Thoracic aorta (tissue), 2 donors: Measurements from ENCODE around the gene ICOS. TPM values are rescaled to one million over a fixed set of nuclear protein-coding genes. Genes with fewer than 3 reads are reported as not detected.
"Not testable (repeated sequence)": the region's sequence is repeated elsewhere in the genome, so short reads cannot be mapped to it uniquely, and the experiment has no call there.

Experiments used
- ATAC-seq: fragments of 150-250 bp; one replicate; pipeline ENCODE4 v1.8.0; 2017; ENCODE audit warnings: low read depth; ENCODE audit not compliant: insufficient number of reproducible peaks, low FRiP score
- DNase-seq: peaks from one replicate; pipeline ENCODE4 v3.0.0-alpha.2; 2020; ENCODE audit warnings: low spot score
- H3K27ac ChIP-seq, 2 donors: fragments of 200-600 bp; sonication (generic); 1 replicate in 1 of 2; 2 replicates in 1 of 2; pipeline ENCODE4 v1.5.1; 2016; ENCODE audit warnings: mild to moderate bottlenecking in 2 of 2, moderate library complexity in 2 of 2
- H3K27me3 ChIP-seq: fragments of 200-600 bp; sonication (generic); replicated peaks from 2 replicates; pipeline ENCODE4 v1.6.0; 2016; ENCODE audit warnings: mild to moderate bottlenecking; ENCODE audit not compliant: insufficient read depth
- H3K36me3 ChIP-seq: fragments of 200-600 bp; sonication (generic); one replicate; pipeline ENCODE4 v1.5.1; 2016
- H3K4me1 ChIP-seq, 2 donors: fragments of 200-600 bp; sonication (generic); 1 replicate in 1 of 2; 2 replicates in 1 of 2; pipeline versions ENCODE4 v1.5.1 to v1.6.0; 2016; ENCODE audit warnings: low read depth in 2 of 2, mild to moderate bottlenecking in 1 of 2; ENCODE audit not compliant: control insufficient read depth in 1 of 2
- H3K4me3 ChIP-seq: fragments of 200-600 bp; sonication (generic); 2 replicates; pipeline ENCODE4 v1.5.1; 2016; ENCODE audit warnings: mild to moderate bottlenecking
- H3K9me3 ChIP-seq: fragments of 200-600 bp; sonication (generic); 2 replicates; pipeline ENCODE4 v1.5.1; 2016
- total RNA-seq, 2 donors: library from RNA; depleted of rRNA; stranded (reverse); fragments of >200 nt; gene quantifications; one replicate each; pipeline versions ENCODE4 v1.1.0 to v1.2.3, GENCODE V29; 2016
- TF ChIP-seq, protein P1 (sequence below): fragments of 200-600 bp; sonication (generic); IDR thresholded peaks from one replicate; pipeline ENCODE4 v1.5.1; 2019; ENCODE audit warnings: antibody characterized with exemption

Gene ICOS
- total RNA-seq, 2 donors from 2014 or later, result 2.0 TPM; not detected in 1

DNA sequence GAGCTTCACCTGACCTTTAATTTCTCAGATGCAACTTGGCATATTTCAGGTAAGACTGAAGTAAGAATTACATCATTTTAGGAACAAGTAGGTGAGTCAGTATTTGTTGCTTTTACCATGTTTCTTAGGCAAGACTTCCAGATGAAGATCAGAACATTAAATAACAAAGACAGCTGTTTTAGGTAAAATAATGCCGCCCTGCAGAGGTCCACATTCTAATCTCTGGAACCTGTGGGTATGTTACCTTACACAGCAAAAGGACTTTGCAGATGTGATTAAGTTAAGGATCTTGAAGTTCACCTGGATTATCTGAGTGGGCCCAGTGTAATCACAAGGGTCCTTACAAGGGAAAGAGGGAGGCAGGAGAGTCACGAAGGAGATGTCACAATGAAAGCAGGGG, 39.3 kb downstream of the ICOS start:
- peaks cover 16 to 47% of the 10 kb centered on the region in 2 donors for H3K4me1 ChIP-seq
- DNase-seq, result no peak
- no peak for ATAC-seq
- TF ChIP-seq, protein P1, sequence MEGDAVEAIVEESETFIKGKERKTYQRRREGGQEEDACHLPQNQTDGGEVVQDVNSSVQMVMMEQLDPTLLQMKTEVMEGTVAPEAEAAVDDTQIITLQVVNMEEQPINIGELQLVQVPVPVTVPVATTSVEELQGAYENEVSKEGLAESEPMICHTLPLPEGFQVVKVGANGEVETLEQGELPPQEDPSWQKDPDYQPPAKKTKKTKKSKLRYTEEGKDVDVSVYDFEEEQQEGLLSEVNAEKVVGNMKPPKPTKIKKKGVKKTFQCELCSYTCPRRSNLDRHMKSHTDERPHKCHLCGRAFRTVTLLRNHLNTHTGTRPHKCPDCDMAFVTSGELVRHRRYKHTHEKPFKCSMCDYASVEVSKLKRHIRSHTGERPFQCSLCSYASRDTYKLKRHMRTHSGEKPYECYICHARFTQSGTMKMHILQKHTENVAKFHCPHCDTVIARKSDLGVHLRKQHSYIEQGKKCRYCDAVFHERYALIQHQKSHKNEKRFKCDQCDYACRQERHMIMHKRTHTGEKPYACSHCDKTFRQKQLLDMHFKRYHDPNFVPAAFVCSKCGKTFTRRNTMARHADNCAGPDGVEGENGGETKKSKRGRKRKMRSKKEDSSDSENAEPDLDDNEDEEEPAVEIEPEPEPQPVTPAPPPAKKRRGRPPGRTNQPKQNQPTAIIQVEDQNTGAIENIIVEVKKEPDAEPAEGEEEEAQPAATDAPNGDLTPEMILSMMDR, result no peak
- H3K27me3 ChIP-seq, result no peaks in the 10 kb centered on the region
- no peak overlapping the region for H3K27ac ChIP-seq
- H3K9me3 ChIP-seq, result no peaks in the 10 kb centered on the region
- H3K36me3 ChIP-seq, result no peaks in the 10 kb centered on the region
- H3K4me3 ChIP-seq, result no peak overlapping the region

DNA sequence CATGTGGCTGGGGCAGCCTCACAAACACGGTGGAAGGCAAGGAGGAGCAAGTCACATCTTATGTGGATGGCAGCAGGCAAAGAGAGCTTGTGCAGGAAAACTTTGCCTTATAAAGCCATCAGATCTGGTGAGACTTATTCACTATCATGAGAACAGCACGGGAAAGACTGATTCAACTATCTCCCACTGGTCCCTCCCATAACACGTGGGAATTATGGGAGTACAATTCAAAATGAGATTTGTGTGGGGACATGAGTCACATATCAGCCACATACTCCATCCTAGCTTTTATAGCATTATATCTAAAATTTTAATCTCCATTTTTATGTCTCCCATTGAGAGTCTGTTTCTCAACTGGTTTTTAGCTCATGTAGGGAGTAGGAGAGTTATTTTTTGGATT, 45.7 kb downstream of the ICOS start:
- no peak overlapping the region for H3K27ac ChIP-seq
- DNase-seq, result no peak
- H3K27me3 ChIP-seq, result no peaks in the 10 kb centered on the region
- H3K36me3 ChIP-seq, result no peaks in the 10 kb centered on the region
- peaks cover 9 to 17% of the 10 kb centered on the region in 2 donors for H3K4me1 ChIP-seq
- no peak overlapping the region for H3K4me3 ChIP-seq
- no peak for ATAC-seq
- TF ChIP-seq, protein P1, result no peak
- no peaks in the 10 kb centered on the region for H3K9me3 ChIP-seq

DNA sequence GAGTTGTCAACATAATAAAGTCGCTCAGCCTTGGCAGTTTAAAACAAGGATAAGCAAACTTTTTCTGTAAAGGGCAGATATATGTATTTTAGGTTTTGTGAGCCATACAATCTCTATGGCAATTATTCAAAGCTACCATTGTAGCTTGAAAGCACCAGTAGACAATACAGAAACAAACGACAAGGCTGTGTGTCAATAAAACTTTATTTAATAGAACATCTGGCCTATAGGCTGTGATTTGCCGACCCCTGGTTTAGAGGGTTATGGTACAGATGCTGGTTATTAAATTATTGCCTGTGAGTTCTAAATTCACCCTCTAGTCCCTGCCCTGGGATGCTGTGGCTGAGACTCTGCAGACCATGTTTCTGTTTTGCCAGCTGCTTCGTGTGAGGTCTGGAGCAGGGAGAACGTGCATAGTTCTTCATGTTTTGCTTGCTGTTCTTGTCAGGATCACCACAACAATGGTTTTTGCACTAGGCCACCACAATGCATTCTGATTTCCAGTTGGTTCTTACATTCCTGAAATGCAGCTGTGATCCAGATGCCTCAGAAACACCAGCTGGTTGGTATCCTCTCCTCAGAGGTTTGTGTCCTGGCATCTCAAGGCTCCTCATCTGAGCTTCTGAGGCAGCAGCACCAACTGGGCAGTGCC, 46.6 kb downstream of the ICOS start:
- DNase-seq (no peak), ATAC-seq (no peak)
- TF ChIP-seq, protein P1, result no peak
- Histone ChIP-seq H3K4me3 (no peak overlapping the region), H3K4me1 (peaks cover 3 to 14% of the 10 kb centered on the region in 2 donors), H3K9me3 (no peaks in the 10 kb centered on the region), H3K36me3 (no peaks in the 10 kb centered on the region), H3K27me3 (no peaks in the 10 kb centered on the region), H3K27ac (no peak overlapping the region)

DNA sequence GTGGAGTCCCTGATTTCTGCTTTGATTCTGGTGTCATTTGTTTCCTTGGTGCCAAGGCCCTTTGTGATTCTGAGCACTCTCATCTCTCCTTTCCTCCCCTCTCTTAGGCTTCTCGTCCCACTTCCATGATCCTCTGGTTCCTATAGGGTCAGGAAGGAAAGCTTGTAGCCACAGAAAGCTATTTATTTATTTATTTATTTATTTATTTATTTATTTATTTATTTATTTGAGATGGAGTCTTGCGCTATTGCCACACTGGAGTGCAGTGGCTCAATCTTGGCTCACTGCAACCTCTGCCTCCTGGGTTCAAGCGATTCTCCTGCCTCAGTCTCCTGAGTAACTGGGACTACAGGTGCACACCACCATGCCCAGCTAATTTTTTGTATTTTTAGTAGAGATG, 49.4 kb downstream of the ICOS start:
- not testable (repeated sequence) for H3K4me1 ChIP-seq, H3K27ac ChIP-seq, H3K27me3 ChIP-seq, H3K9me3 ChIP-seq, H3K36me3 ChIP-seq, H3K4me3 ChIP-seq, DNase-seq, ATAC-seq

DNA sequence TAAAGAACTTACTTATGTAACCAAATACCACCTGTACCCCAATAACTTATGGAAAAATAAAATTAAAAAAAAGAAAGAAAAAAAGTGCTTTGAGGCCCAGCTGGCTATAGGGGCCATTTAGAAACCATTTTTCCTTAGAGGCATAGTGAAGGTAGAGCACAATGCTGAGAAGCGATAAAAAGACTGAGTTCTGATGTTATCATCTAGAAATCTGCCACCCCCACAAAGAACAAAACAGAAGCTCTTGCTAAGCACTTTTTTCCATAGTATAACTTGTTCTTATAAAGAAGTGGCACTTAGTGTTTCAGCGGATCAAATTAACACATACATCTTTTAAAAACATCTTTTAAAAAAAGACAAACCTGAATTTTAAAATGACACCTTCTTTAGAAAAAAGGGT, 51.4 kb downstream of the ICOS start:
- Histone ChIP-seq H3K4me3 (no peak overlapping the region), H3K4me1 (peaks cover 0 to 6% of the 10 kb centered on the region in 2 donors)

More for the DNA sequence above, 51.4 kb downstream of the ICOS start:
- no peaks in the 10 kb centered on the region for H3K36me3 ChIP-seq
- TF ChIP-seq, protein P1, result no peak
- no peak overlapping the region for H3K27ac ChIP-seq
- H3K27me3 ChIP-seq, result no peaks in the 10 kb centered on the region
- H3K9me3 ChIP-seq, result no peaks in the 10 kb centered on the region
- ATAC-seq (no peak), DNase-seq (no peak)
